Mesothelial cell of epicardium (in vitro differentiated cells): ENCODE results near the gene FAM20C. TPM values are rescaled to one million over a fixed set of nuclear protein-coding genes. Genes with fewer than 3 reads are reported as not detected.
"Not testable (repeated sequence)": the region's sequence is repeated elsewhere in the genome, so short reads cannot be mapped to it uniquely, and the experiment has no call there.

ENCODE experiments used
- DNase-seq, 2 experiments: peaks; one replicate each; pipeline ENCODE4 v3.0.0; 2021; ENCODE audit warnings: low spot score in 2 of 2; ENCODE audit not compliant: unreplicated experiment in 2 of 2
- H3K27ac Mint-ChIP-seq: 2 replicates; pipeline ENCODE4 v1.8.0; 2021; ENCODE audit warnings: mixed read lengths
- H3K27me3 Mint-ChIP-seq: 2 replicates; pipeline ENCODE4 v1.8.0; 2021; ENCODE audit warnings: low read depth, mixed read lengths
- H3K36me3 Mint-ChIP-seq: 2 replicates; pipeline ENCODE4 v1.8.0; 2021; ENCODE audit warnings: mixed read lengths
- H3K4me1 Mint-ChIP-seq: 2 replicates; pipeline ENCODE4 v1.8.0; 2021; ENCODE audit warnings: mixed read lengths
- H3K4me3 Mint-ChIP-seq: 2 replicates; pipeline ENCODE4 v1.8.0; 2021; ENCODE audit warnings: mild to moderate bottlenecking, moderate library complexity, mixed read lengths
- H3K9me3 Mint-ChIP-seq: 2 replicates; pipeline ENCODE4 v1.8.0; 2021; ENCODE audit warnings: mixed read lengths
- total RNA-seq: library from RNA; stranded (reverse); gene quantifications from 3 replicates; pipeline ENCODE4 v1.2.1, GENCODE V29; 2021
- TF ChIP-seq, protein P1 (sequence below): fragments of 200-600 bp; sonication (generic); IDR thresholded peaks from one replicate; pipeline ENCODE4 v1.5.0; 2021; ENCODE audit warnings: antibody characterized with exemption; ENCODE audit not compliant: unreplicated experiment

FAM20C gene
- total RNA-seq, 1 donor from 2014 or later: 17.8 TPM

GRCh38 chr7:199483-200249 is 7.3 kb downstream of the FAM20C start:
- Mint-ChIP-seq H3K27ac (no peak overlapping the region), H3K4me3 (no peak overlapping the region), H3K36me3 (peaks cover 13% of the 10 kb centered on the region), H3K4me1 (peaks cover 5% of the 10 kb centered on the region), H3K9me3 (no peaks in the 10 kb centered on the region), H3K27me3 (peaks cover 35% of the 10 kb centered on the region)
- TF ChIP-seq, protein P1, sequence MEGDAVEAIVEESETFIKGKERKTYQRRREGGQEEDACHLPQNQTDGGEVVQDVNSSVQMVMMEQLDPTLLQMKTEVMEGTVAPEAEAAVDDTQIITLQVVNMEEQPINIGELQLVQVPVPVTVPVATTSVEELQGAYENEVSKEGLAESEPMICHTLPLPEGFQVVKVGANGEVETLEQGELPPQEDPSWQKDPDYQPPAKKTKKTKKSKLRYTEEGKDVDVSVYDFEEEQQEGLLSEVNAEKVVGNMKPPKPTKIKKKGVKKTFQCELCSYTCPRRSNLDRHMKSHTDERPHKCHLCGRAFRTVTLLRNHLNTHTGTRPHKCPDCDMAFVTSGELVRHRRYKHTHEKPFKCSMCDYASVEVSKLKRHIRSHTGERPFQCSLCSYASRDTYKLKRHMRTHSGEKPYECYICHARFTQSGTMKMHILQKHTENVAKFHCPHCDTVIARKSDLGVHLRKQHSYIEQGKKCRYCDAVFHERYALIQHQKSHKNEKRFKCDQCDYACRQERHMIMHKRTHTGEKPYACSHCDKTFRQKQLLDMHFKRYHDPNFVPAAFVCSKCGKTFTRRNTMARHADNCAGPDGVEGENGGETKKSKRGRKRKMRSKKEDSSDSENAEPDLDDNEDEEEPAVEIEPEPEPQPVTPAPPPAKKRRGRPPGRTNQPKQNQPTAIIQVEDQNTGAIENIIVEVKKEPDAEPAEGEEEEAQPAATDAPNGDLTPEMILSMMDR: no peak
- no peak for DNase-seq

GRCh38 chr7:200290-200689 is 7.9 kb downstream of the FAM20C start:
- no peaks in the 10 kb centered on the region for H3K9me3 Mint-ChIP-seq
- H3K27me3 Mint-ChIP-seq: peaks cover 28% of the 10 kb centered on the region
- TF ChIP-seq, protein P1: no peak
- no peak overlapping the region for H3K27ac Mint-ChIP-seq
- H3K4me1 Mint-ChIP-seq: no peaks in the 10 kb centered on the region
- peaks cover 13% of the 10 kb centered on the region for H3K36me3 Mint-ChIP-seq
- no peak for DNase-seq
- H3K4me3 Mint-ChIP-seq: no peak overlapping the region

- Mint-ChIP-seq H3K27me3 (peaks cover 24% of the 10 kb centered on the region), H3K9me3 (no peaks in the 10 kb centered on the region), H3K4me1 (no peaks in the 10 kb centered on the region), H3K36me3 (peaks cover 13% of the 10 kb centered on the region), H3K4me3 (no peak overlapping the region), H3K27ac (no peak overlapping the region)
- no peak for DNase-seq
- TF ChIP-seq, protein P1: no peak
Measured at GRCh38 chr7:200704-201103, 8.3 kb downstream of the FAM20C start.

DNA sequence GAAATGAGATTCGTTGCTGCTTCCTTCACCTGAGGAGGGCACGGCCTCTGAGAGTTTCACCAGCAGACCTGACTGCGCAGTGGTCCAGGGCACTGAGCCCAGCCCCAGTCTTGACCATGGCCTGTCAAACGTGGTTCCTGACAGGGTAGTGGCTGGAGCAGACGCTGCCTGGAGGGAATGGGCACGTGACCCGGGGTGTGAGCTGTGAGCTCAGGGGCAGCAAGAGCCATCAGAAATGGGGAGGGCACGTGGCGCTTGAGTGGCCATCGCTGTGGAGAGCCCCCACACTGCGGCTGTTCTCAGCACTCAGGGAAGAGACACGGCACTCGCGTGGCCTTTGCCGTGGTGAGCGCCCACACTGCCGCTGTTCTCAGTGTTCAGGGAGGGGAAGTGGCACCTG is 12.0 kb downstream of the FAM20C start:
- peaks cover 3% of the 10 kb centered on the region for H3K36me3 Mint-ChIP-seq
- DNase-seq: no peak

GRCh38 chr7:205115-206010 is 13.0 kb downstream of the FAM20C start:
- DNase-seq: no peak

More for the DNA sequence above, 12.0 kb downstream of the FAM20C start:
- Mint-ChIP-seq H3K27ac (no peak overlapping the region), H3K4me3 (no peak overlapping the region), H3K9me3 (no peaks in the 10 kb centered on the region), H3K27me3 (peaks cover 3% of the 10 kb centered on the region), H3K4me1 (no peaks in the 10 kb centered on the region)
- TF ChIP-seq, protein P1: no peak

GRCh38 chr7:206351-206750 is 14.0 kb downstream of the FAM20C start:
- DNase-seq, H3K9me3 Mint-ChIP-seq: not testable (repeated sequence)

More at GRCh38 chr7:205115-206010, 13.0 kb downstream of the FAM20C start:
- TF ChIP-seq, protein P1: no peak
- Mint-ChIP-seq H3K9me3 (no peaks in the 10 kb centered on the region), H3K27ac (no peak overlapping the region), H3K4me1 (no peaks in the 10 kb centered on the region), H3K27me3 (peaks cover 3% of the 10 kb centered on the region), H3K36me3 (peaks cover 3% of the 10 kb centered on the region), H3K4me3 (no peak overlapping the region)

More at GRCh38 chr7:206351-206750, 14.0 kb downstream of the FAM20C start:
- H3K36me3 Mint-ChIP-seq, H3K27ac Mint-ChIP-seq, H3K27me3 Mint-ChIP-seq, H3K4me1 Mint-ChIP-seq, H3K4me3 Mint-ChIP-seq: not testable (repeated sequence)
